ENCODE measurements around the gene JAK3.

JAK3 gene

DNA sequence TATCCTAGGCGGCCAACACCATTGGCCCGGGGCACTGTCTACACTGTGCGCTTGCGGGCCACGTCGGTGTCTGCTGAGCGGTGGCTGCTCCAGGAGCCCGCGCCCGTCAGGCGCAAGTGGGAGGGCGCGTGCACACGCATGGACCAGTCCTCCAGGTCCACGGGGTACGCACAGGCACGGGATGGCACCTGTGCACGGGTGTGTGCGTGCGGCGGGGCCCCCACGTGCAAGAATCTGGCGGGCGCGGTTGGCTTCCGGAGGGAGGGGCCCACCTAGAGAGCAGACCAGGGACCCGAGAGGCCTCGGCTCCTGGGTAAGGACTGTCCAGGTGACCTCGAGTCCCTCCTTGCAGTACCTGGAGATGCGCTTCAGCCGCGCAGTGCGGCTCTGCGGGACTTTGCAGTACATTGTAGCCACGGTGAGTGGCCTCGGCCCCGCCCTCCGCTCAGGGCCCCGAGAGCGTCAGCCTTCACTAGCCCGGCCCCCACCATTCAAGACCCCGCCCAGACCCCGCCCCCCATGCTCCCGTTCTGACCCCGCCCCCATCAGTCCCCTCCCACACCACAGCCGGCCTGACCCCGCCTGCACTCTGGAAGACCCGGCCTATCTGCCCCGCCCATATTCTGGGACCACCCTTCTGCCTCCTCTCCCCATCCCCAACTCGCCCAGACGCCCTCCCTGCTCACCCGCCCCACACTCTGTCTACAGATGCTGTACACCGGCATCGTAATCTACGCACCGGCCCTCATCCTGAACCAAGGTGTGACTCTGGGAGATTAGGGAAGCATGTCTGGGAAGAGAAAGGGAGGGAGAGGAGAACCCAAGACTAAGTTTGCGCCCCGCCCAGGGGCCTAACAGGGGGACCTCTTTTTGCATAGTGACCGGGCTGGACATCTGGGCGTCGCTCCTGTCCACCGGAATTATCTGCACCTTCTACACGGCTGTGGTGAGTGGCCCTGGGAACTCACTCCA, 26.3 kb upstream of the JAK3 start:
- peaks cover 3% of the 10 kb centered on the region; the same call in 1 of the 2 replicates for H3K4me1 ChIP-seq (ENCODE audit: control insufficient read depth, insufficient read depth, low read length)
- H3K9me3 ChIP-seq (ENCODE audit: control insufficient read depth, insufficient read depth, low read length), result no peaks in the 10 kb centered on the region
- no peaks in the 10 kb centered on the region for H3K36me3 ChIP-seq (ENCODE audit: control insufficient read depth, insufficient read depth, low read length)
- H3K9ac ChIP-seq (ENCODE audit: low read depth, low read length), result 0 out of 2 replicates have a peak overlapping the region, but pooled peaks have one; percentile 35
- H3K4me3 ChIP-seq (ENCODE audit: low read depth, low read length), result peak overlapping the region; percentile 67
- H3K27ac ChIP-seq (ENCODE audit: low read depth, low read length), result no peak overlapping the region
- peaks cover 6% of the 10 kb centered on the region for H3K27me3 ChIP-seq (ENCODE audit: control insufficient read depth, insufficient read depth, low read length)

DNA sequence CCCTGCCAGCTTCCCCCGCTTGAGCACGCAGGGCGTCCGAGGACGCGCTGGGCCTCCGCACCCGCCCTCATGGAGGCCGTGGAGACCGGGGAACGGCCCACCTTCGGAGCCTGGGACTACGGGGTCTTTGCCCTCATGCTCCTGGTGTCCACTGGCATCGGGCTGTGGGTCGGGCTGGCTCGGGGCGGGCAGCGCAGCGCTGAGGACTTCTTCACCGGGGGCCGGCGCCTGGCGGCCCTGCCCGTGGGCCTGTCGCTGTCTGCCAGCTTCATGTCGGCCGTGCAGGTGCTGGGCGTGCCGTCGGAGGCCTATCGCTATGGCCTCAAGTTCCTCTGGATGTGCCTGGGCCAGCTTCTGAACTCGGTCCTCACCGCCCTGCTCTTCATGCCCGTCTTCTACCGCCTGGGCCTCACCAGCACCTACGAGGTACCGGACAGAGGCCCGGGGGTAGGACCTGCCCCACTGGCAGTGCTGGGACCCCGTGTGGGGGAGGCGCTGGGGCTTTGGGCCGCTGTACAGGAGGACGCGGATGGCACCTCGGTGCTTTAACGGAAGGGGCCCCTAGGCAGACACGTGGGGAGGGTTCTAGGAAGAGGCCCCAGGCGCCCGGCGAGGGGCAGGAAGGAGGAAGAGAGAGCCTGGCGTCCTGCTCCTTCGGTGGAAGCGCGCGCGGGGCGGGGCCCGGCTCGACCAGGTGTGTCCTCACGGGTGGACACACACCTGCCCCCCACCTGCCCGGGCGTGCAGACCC, 24.6 kb upstream of the JAK3 start:
- Histone ChIP-seq H3K36me3 (ENCODE audit: control insufficient read depth, insufficient read depth, low read length) (no peaks in the 10 kb centered on the region), H3K27ac (ENCODE audit: low read depth, low read length) (no peak overlapping the region), H3K9ac (ENCODE audit: low read depth, low read length) (no peak overlapping the region), H3K4me1 (ENCODE audit: control insufficient read depth, insufficient read depth, low read length) (peaks cover 10% of the 10 kb centered on the region; the same call in 1 of the 2 replicates), H3K27me3 (ENCODE audit: control insufficient read depth, insufficient read depth, low read length) (peaks cover 6% of the 10 kb centered on the region), H3K9me3 (ENCODE audit: control insufficient read depth, insufficient read depth, low read length) (no peaks in the 10 kb centered on the region), H3K4me3 (ENCODE audit: low read depth, low read length) (no peak overlapping the region)

DNA sequence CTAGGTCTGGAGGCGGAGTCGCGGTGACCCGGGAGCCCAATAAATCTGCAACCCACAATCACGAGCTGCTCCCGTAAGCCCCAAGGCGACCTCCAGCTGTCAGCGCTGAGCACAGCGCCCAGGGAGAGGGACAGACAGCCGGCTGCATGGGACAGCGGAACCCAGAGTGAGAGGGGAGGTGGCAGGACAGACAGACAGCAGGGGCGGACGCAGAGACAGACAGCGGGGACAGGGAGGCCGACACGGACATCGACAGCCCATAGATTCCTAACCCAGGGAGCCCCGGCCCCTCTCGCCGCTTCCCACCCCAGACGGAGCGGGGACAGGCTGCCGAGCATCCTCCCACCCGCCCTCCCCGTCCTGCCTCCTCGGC, 24.1 kb upstream of the JAK3 start, which contains the start of gene SLC5A5:
SLC5A5 (plus strand) TSS at position 68 of the 373 bp plus-strand sequence. CDS start 375 bp downstream, outside the sequence.
- no peak within 1 kb of the TSS for H3K27ac ChIP-seq (ENCODE audit: low read depth, low read length)
- H3K27me3 ChIP-seq (ENCODE audit: control insufficient read depth, insufficient read depth, low read length), result peaks cover 6% of the 10 kb centered on the region
- no peaks in the 10 kb centered on the region for H3K36me3 ChIP-seq (ENCODE audit: control insufficient read depth, insufficient read depth, low read length)
- no peaks in the 10 kb centered on the region for H3K9me3 ChIP-seq (ENCODE audit: control insufficient read depth, insufficient read depth, low read length)
- no peak within 1 kb of the TSS; the same call in 1 of the 2 replicates for H3K4me3 ChIP-seq (ENCODE audit: low read depth, low read length)
- peaks cover 10% of the 10 kb centered on the region; the same call in 1 of the 2 replicates for H3K4me1 ChIP-seq (ENCODE audit: control insufficient read depth, insufficient read depth, low read length)
- H3K9ac ChIP-seq (ENCODE audit: low read depth, low read length), result no peak within 1 kb of the TSS

DNA sequence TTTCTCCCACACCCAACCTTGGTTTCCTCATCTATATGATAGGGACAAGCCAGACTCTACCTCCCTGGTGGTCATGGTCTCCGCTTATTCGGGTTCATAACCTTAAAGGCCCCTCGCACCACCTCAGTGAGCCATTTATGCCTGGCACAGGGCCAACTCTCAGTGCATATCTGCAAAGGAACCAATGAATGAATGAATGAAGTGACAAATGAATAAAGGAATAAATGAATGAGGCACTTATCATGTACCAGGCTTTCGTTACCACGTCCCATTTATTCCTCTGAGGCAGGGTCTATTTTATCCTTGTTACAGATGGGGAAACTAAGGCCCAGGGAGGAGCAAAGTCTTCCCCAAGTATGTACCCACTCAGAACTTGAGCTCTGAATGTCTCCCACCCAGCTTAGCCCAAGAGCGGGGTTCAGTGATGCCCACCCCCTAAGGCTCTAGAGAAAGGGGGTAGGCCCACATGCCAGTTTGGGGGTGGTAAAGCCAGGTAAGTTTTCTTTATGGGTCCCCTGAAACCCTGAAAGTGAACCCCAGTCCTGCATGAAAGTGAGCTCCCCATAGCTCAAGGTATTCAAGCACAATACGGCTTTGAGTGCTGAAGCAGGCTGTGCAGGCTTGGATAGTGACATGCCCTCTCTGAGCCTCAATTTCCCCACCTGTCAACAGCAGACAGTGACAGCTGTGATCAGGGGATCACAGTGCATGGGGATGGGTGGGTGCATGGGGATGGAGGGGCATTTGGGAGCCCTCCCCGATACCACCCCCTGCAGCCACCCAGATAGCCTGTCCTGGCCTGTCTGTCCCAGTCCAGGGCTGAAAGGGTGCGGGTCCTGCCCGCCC, 23.5 kb upstream of the JAK3 start:
- Histone ChIP-seq H3K36me3 (ENCODE audit: control insufficient read depth, insufficient read depth, low read length) (no peaks in the 10 kb centered on the region), H3K4me3 (ENCODE audit: low read depth, low read length) (no peak overlapping the region), H3K27ac (ENCODE audit: low read depth, low read length) (no peak overlapping the region), H3K4me1 (ENCODE audit: control insufficient read depth, insufficient read depth, low read length) (peaks cover 10% of the 10 kb centered on the region; the same call in 1 of the 2 replicates), H3K27me3 (ENCODE audit: control insufficient read depth, insufficient read depth, low read length) (peaks cover 6% of the 10 kb centered on the region), H3K9me3 (ENCODE audit: control insufficient read depth, insufficient read depth, low read length) (no peaks in the 10 kb centered on the region), H3K9ac (ENCODE audit: low read depth, low read length) (no peak overlapping the region)

DNA sequence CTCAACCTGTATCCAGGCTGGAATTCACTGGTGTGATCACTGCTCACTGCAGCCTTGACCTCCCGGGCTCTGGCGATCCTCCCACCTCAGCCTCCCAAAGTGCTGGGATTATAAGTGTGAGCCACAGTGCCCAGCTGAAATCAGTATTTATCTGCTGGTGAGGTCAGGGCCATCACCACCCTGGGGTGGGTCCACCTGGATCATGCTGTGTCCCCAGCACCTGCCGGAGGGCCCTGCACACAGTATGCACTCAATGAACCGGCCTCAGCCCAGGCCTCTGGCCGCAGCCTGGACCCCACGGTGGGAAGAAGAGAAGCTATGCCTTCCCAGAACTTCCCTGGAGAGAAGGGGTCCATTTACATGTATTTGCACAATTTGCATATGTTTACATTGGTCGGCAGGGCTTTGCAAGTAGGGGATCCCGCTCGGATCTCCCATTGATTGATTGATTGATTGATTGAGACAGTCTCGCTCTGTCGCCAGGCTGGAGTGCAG, 21.4 kb upstream of the JAK3 start:
- H3K4me1 ChIP-seq (ENCODE audit: control insufficient read depth, insufficient read depth, low read length), result peaks cover 10% of the 10 kb centered on the region; the same call in 1 of the 2 replicates
- H3K9ac ChIP-seq (ENCODE audit: low read depth, low read length), result no peak overlapping the region
- H3K36me3 ChIP-seq (ENCODE audit: control insufficient read depth, insufficient read depth, low read length), result peaks cover 4% of the 10 kb centered on the region
- no peaks in the 10 kb centered on the region for H3K9me3 ChIP-seq (ENCODE audit: control insufficient read depth, insufficient read depth, low read length)
- peak overlapping the region; percentile 76 for H3K27ac ChIP-seq (ENCODE audit: low read depth, low read length)
- H3K4me3 ChIP-seq (ENCODE audit: low read depth, low read length), result no peak overlapping the region
- H3K27me3 ChIP-seq (ENCODE audit: control insufficient read depth, insufficient read depth, low read length), result peaks cover 6% of the 10 kb centered on the region

DNA sequence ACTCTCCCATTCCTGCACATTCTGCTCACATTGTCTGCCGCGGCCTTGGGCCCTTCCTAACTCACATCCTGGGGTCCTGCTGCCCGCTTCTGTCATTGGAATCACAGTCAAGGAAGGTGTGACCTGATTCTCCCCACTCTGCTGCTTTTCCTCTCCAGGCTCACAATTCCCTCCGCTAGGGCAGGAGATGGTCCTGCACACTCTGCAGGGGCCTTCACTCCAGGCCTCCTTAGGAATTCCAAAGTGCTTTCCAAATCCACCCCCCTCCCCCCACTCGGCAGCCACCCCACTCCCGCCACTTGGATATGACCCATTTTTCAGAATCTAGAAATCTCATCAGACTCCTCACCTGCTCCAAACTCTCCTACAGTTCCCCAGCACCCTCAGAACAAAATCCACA, 20.9 kb upstream of the JAK3 start:
- Histone ChIP-seq H3K4me1 (ENCODE audit: control insufficient read depth, insufficient read depth, low read length) (peaks cover 10% of the 10 kb centered on the region; the same call in 1 of the 2 replicates), H3K9me3 (ENCODE audit: control insufficient read depth, insufficient read depth, low read length) (no peaks in the 10 kb centered on the region), H3K27me3 (ENCODE audit: control insufficient read depth, insufficient read depth, low read length) (peaks cover 6% of the 10 kb centered on the region), H3K4me3 (ENCODE audit: low read depth, low read length) (no peak overlapping the region), H3K27ac (ENCODE audit: low read depth, low read length) (peak overlapping the region; percentile 76), H3K9ac (ENCODE audit: low read depth, low read length) (no peak overlapping the region), H3K36me3 (ENCODE audit: control insufficient read depth, insufficient read depth, low read length) (peaks cover 9% of the 10 kb centered on the region)

DNA sequence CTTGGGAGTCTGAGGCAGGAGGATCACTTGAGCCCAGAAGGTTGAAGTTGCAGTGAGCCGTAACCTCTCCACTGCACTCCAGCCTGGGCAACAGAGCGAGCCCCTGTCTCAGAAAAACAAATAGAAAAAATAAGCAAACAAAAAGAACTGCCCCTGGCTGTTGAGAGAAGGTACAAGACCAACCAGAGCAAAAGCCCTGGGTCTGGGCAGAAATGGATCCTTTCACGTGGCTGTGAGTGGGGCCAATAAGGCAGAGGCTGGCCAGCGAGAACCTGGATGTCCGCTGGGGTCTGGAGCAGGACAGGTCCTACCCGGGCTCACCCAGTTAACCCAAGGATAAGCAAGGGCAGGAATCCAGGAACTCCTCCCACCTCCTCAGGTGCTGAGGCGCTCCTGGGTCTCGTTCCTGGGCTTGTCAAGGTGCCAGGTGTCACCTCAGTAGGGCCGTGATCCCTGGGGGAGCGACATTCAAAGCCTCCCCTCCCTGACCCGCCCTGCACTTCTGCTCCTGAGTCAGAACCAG, 19.2 kb upstream of the JAK3 start:
- no peak overlapping the region for H3K27ac ChIP-seq (ENCODE audit: low read depth, low read length)
- H3K36me3 ChIP-seq (ENCODE audit: control insufficient read depth, insufficient read depth, low read length), result peaks cover 26% of the 10 kb centered on the region
- H3K9me3 ChIP-seq (ENCODE audit: control insufficient read depth, insufficient read depth, low read length), result no peaks in the 10 kb centered on the region

DNA sequence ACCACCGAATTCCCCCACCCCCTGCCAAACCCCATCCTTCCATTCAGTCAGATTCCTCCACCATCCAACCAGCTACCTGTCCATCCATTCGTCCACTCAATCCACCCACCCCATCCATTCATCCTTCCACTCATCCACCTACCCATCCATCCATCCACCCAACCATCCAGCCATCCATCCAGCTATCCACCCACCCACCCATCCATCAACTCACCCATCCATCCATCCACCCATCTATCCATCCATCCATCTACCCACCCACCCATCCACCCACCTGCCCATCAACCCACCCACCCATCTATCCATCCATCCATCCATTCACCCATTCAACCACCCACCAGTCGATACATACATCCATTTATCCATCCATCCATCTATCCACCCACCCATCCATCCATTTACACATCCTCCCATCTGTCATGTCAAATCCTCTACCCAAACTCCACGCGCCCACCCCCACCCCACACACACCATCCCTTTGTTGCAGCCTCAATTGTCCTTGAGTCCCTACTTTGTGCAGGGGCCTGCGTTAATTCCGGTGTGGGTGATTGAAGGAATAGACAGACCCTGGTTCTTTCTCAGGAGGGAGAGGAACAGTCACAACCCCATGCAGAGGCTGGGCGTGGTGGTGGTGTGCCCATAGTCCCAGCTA, 18.7 kb upstream of the JAK3 start:
- H3K27me3 ChIP-seq (ENCODE audit: control insufficient read depth, insufficient read depth, low read length), result peaks cover 6% of the 10 kb centered on the region
- H3K9me3 ChIP-seq (ENCODE audit: control insufficient read depth, insufficient read depth, low read length), result no peaks in the 10 kb centered on the region
- no peak overlapping the region for H3K27ac ChIP-seq (ENCODE audit: low read depth, low read length)
- H3K9ac ChIP-seq (ENCODE audit: low read depth, low read length), result no peak overlapping the region
- H3K4me3 ChIP-seq (ENCODE audit: low read depth, low read length), result no peak overlapping the region
- H3K36me3 ChIP-seq (ENCODE audit: control insufficient read depth, insufficient read depth, low read length), result peaks cover 32% of the 10 kb centered on the region
- H3K4me1 ChIP-seq (ENCODE audit: control insufficient read depth, insufficient read depth, low read length), result peaks cover 10% of the 10 kb centered on the region; the same call in 1 of the 2 replicates

More for the DNA sequence above, 19.2 kb upstream of the JAK3 start:
- peaks cover 6% of the 10 kb centered on the region for H3K27me3 ChIP-seq (ENCODE audit: control insufficient read depth, insufficient read depth, low read length)
- H3K4me1 ChIP-seq (ENCODE audit: control insufficient read depth, insufficient read depth, low read length), result peaks cover 10% of the 10 kb centered on the region; the same call in 1 of the 2 replicates
- H3K9ac ChIP-seq (ENCODE audit: low read depth, low read length), result no peak overlapping the region
- no peak overlapping the region for H3K4me3 ChIP-seq (ENCODE audit: low read depth, low read length)

DNA sequence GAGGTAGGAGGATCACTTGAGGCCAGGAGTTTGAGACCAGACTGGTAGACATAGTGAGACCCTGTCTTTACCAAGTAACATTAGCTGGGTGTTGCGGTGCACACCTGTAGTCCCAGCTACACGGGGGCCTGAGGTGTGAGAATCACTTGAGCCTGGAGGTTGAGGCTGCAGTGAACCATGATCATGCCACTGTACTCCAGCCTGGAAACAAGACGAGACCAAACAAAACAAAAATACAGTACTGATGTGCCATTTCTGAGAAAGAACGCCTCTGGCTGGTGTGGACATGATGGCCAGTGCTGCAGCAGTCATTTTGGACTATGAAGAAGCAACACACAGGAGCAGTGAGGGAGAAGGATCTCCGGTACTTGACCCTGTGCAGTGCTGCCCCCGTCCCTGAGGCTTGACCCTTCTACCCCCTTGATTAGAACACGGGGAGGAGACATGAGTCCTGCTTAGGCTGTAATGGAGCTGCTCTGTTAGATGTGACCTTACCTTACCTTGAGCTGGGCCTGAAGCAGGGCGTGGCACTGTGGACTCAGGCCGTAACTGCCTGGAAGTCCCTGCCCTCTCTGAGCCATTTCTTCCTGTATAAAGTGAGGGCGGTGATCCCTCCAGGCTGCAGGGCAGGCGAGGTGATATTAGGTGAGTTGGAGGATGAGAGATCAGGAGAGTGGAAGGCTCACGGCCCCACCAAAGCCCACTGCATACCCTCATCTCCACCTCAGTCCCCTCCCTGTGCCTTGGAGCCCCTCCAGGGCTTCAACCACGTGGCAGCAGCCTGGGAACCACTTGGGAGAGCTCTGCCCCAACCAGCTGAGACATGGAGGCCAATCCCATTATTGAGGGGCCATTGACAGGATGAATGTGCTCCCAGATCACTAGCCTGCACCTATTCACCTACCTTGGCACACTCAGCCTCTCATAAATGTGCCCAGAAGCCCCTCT, 17.9 kb upstream of the JAK3 start:
- Histone ChIP-seq H3K36me3 (ENCODE audit: control insufficient read depth, insufficient read depth, low read length) (peaks cover 40% of the 10 kb centered on the region), H3K9ac (ENCODE audit: low read depth, low read length) (no peak overlapping the region)

More for the DNA sequence above, 17.9 kb upstream of the JAK3 start:
- peak overlapping the region; percentile 31 for H3K27ac ChIP-seq (ENCODE audit: low read depth, low read length)
- no peak overlapping the region for H3K4me3 ChIP-seq (ENCODE audit: low read depth, low read length)
- peaks cover 10% of the 10 kb centered on the region; the same call in 1 of the 2 replicates for H3K4me1 ChIP-seq (ENCODE audit: control insufficient read depth, insufficient read depth, low read length)
- H3K27me3 ChIP-seq (ENCODE audit: control insufficient read depth, insufficient read depth, low read length), result peaks cover 1% of the 10 kb centered on the region; the same call in 1 of the 2 replicates
- no peaks in the 10 kb centered on the region for H3K9me3 ChIP-seq (ENCODE audit: control insufficient read depth, insufficient read depth, low read length)

Measured in HUES48 (cell line).